H1 (cell line): ENCODE measurements around the gene FGFR2. TPM values are rescaled to one million over a fixed set of nuclear protein-coding genes. Genes with fewer than 3 reads are reported as not detected.

Experiments used
- CTCF ChIA-PET: fragments of 300-600 bp; sonication (Branson Sonifier 250); formaldehyde crosslinking; loops from one replicate; lab custom pipeline; 2021; ENCODE audit not compliant: partially characterized antibody; lab: Charles Lee
- POLR2A ChIA-PET: fragments of 300-600 bp; sonication (Branson Sonifier 250); formaldehyde crosslinking; loops from one replicate; lab custom pipeline; 2021; ENCODE audit warnings: inconsistent platforms; ENCODE audit not compliant: partially characterized antibody; lab: Charles Lee
- DNase-seq, 2 experiments: peaks; one replicate each; pipeline versions ENCODE4 v3.0.0 to v3.0.0-alpha.2; 2010 to 2022; ENCODE audit warnings: low spot score in 2 of 2, low read depth in 1 of 2, mixed read lengths in 1 of 2
- FAIRE-seq: peaks from 2 replicates; lab custom pipeline; 2011; peaks lifted over from hg19 to GRCh38; lab: Jason Lieb, UNC
- H2AFZ ChIP-seq: 2 replicates; pipeline ENCODE4 v1.8.1; 2012; ENCODE audit warnings: low read length, inconsistent platforms
- H2AK5ac ChIP-seq: 2 replicates; pipeline ENCODE4 v1.6.1; 2013; ENCODE audit warnings: low read depth, low read length
- H2BK120ac ChIP-seq: replicated peaks from 2 replicates; pipeline ENCODE3; 2013; ENCODE audit warnings: low read depth, low read length, inconsistent platforms
- H2BK12ac ChIP-seq: 2 replicates; pipeline ENCODE4 v1.6.1; 2013; ENCODE audit warnings: low read depth, low read length
- H2BK15ac ChIP-seq: 2 replicates; pipeline ENCODE4 v1.6.1; 2013; ENCODE audit warnings: low read length
- H2BK20ac ChIP-seq: 2 replicates; pipeline ENCODE4 v1.6.1; 2013; ENCODE audit warnings: low read length
- H2BK5ac ChIP-seq: 2 replicates; pipeline ENCODE4 v1.6.1; 2013; ENCODE audit warnings: low read depth, low read length
- H3K14ac ChIP-seq: 2 replicates; pipeline ENCODE4 v1.6.1; 2013; ENCODE audit warnings: inconsistent platforms; ENCODE audit not compliant: insufficient read length
- H3K18ac ChIP-seq: 2 replicates; pipeline ENCODE4 v1.6.1; 2013; ENCODE audit warnings: low read length; ENCODE audit errors: extremely low read depth
- H3K23ac ChIP-seq: 2 replicates; pipeline ENCODE4 v1.6.1; 2013; ENCODE audit warnings: inconsistent platforms; ENCODE audit not compliant: insufficient read length
- H3K23me2 ChIP-seq: 2 replicates; pipeline ENCODE4 v1.6.1; 2013; ENCODE audit warnings: low read depth, low read length
- H3K27ac ChIP-seq: 2 replicates; pipeline ENCODE4 v1.6.1; 2011; ENCODE audit warnings: low read depth, low read length, inconsistent platforms
- H3K27me3 ChIP-seq, 4 experiments: replicated peaks in 1 of 4; 1 replicate in 1 of 4; 2 replicates in 3 of 4; pipeline versions ENCODE4 v1.6.1 to v1.8.1; 2011 to 2013; ENCODE audit warnings: low read length in 3 of 4, mild to moderate bottlenecking in 3 of 4, inconsistent platforms in 2 of 4, mixed read lengths in 2 of 4, moderate library complexity in 1 of 4; ENCODE audit not compliant: control insufficient read depth in 3 of 4, insufficient read depth in 3 of 4; ENCODE audit errors: extremely low read depth in 1 of 4
- H3K36me3 ChIP-seq, 4 experiments: 2 replicates each; pipeline versions ENCODE4 v1.6.1 to v1.8.1; 2011 to 2013; ENCODE audit warnings: mild to moderate bottlenecking in 4 of 4, low read length in 3 of 4, moderate library complexity in 2 of 4, control low read depth in 1 of 4, inconsistent platforms in 1 of 4; ENCODE audit not compliant: insufficient read depth in 4 of 4, control insufficient read depth in 2 of 4
- H3K4ac ChIP-seq: replicated peaks from 2 replicates; pipeline ENCODE3; 2013; ENCODE audit warnings: low read length, low read depth, mixed read lengths, inconsistent platforms; ENCODE audit not compliant: insufficient read length
- H3K4me1 ChIP-seq, 4 experiments: replicated peaks in 1 of 4; 1 replicate in 1 of 4; 2 replicates in 3 of 4; pipeline versions ENCODE4 v1.6.1 to v1.8.1; 2011 to 2013; ENCODE audit warnings: low read length in 3 of 4, inconsistent platforms in 2 of 4, mixed read lengths in 1 of 4; ENCODE audit not compliant: insufficient read depth in 4 of 4, control insufficient read depth in 3 of 4
- H3K4me2 ChIP-seq, 2 experiments: 2 replicates each; pipeline versions ENCODE4 v1.6.1 to v1.8.1; 2011 to 2013; ENCODE audit warnings: low read depth in 2 of 2, low read length in 2 of 2, control low read depth in 1 of 2, inconsistent platforms in 1 of 2, mild to moderate bottlenecking in 1 of 2; ENCODE audit not compliant: insufficient read depth in 1 of 2
- H3K4me3 ChIP-seq, 4 experiments: fragments of 200-600, 300-600 bp in 1 of 4; sonication (generic), shearing (Covaris generic), sonication (Bioruptor Twin) in 1 of 4; 2 replicates each; pipeline versions ENCODE4 v1.5.1 to v1.8.1; 2011 to 2016; ENCODE audit warnings: low read length in 4 of 4, low read depth in 3 of 4, control low read depth in 2 of 4, inconsistent platforms in 2 of 4, mild to moderate bottlenecking in 2 of 4, mixed read lengths in 1 of 4, moderate library complexity in 1 of 4; ENCODE audit not compliant: insufficient read depth in 2 of 4; ENCODE audit errors: extremely low read depth in 1 of 4
- H3K56ac ChIP-seq: replicated peaks from 2 replicates; pipeline ENCODE3; 2013; ENCODE audit warnings: low read depth, mild to moderate bottlenecking, mixed read lengths, low read length, inconsistent platforms; ENCODE audit not compliant: insufficient read length
- H3K79me1 ChIP-seq: 2 replicates; pipeline ENCODE4 v1.6.1; 2013; ENCODE audit warnings: low read depth, low read length, control low read depth
- H3K79me2 ChIP-seq, 2 experiments: 2 replicates each; pipeline versions ENCODE4 v1.6.1 to v1.8.1; 2012 to 2013; ENCODE audit warnings: low read length in 2 of 2, mild to moderate bottlenecking in 2 of 2, inconsistent platforms in 1 of 2; ENCODE audit not compliant: insufficient read depth in 2 of 2, control insufficient read depth in 1 of 2
- H3K9ac ChIP-seq, 4 experiments: replicated peaks in 1 of 4; 1 replicate in 1 of 4; 2 replicates in 3 of 4; pipeline versions ENCODE4 v1.6.1 to v1.8.1; 2011 to 2013; ENCODE audit warnings: low read depth in 3 of 4, low read length in 3 of 4, control low read depth in 2 of 4, mild to moderate bottlenecking in 2 of 4, moderate library complexity in 2 of 4, inconsistent platforms in 1 of 4; ENCODE audit errors: extremely low read depth in 1 of 4
- H3K9me3 ChIP-seq, 2 experiments: 2 replicates each; pipeline versions ENCODE4 v1.6.1 to v1.8.1; 2012 to 2013; ENCODE audit warnings: mild to moderate bottlenecking in 2 of 2, moderate library complexity in 2 of 2, control low read depth in 1 of 2, inconsistent platforms in 1 of 2, low read depth in 1 of 2, low read length in 1 of 2, mixed read lengths in 1 of 2; ENCODE audit not compliant: insufficient read depth in 2 of 2
- H4K20me1 ChIP-seq, 2 experiments: replicated peaks in 1 of 2; 2 replicates each; pipeline versions ENCODE3 to v1.8.1; 2011 to 2013; ENCODE audit warnings: inconsistent platforms in 2 of 2, low read length in 2 of 2, mild to moderate bottlenecking in 1 of 2; ENCODE audit not compliant: insufficient read depth in 2 of 2, control insufficient read depth in 1 of 2
- H4K5ac ChIP-seq: 2 replicates; pipeline ENCODE4 v1.6.1; 2013; ENCODE audit warnings: low read length, low read depth, mixed read lengths, inconsistent platforms; ENCODE audit not compliant: insufficient read length
- H4K8ac ChIP-seq: 2 replicates; pipeline ENCODE4 v1.8.0; 2013; ENCODE audit warnings: mild to moderate bottlenecking, moderate library complexity, low read length, inconsistent platforms; ENCODE audit not compliant: insufficient read depth; ENCODE audit errors: extremely low read depth
- H4K91ac ChIP-seq: replicated peaks from 2 replicates; pipeline ENCODE3; 2013; ENCODE audit warnings: low read length, mixed read lengths, inconsistent platforms; ENCODE audit not compliant: insufficient read length
- CBX5 ChIP-seq: fragments of 300-800, 300-1000 bp; sonication (generic); IDR thresholded peaks from 2 replicates; pipeline ENCODE4 v1.7.1; 2016; ENCODE audit warnings: antibody characterized with exemption, low read length, low read depth
- CEBPB ChIP-seq: IDR thresholded peaks from 2 replicates; pipeline ENCODE4 v1.6.1; 2012; ENCODE audit warnings: low read depth, low read length
- CHD1 ChIP-seq: IDR thresholded peaks from 2 replicates; pipeline ENCODE4 v1.6.1; 2012; ENCODE audit warnings: low read depth, low read length, improper control_type of control experiment
- KDM1A ChIP-seq: fragments of 200-600, 300-600 bp; sonication (generic); IDR thresholded peaks from 2 replicates; pipeline ENCODE4 v1.7.1; 2016; ENCODE audit warnings: mild to moderate bottlenecking, low read length, borderline replicate concordance
- NANOG ChIP-seq: IDR thresholded peaks from 2 replicates; pipeline ENCODE4 v1.6.1; 2011; ENCODE audit warnings: low read length, low read depth, mild to moderate bottlenecking, inconsistent platforms; ENCODE audit not compliant: insufficient read depth, poor library complexity, severe bottlenecking
- NRF1 ChIP-seq: IDR thresholded peaks from 2 replicates; pipeline ENCODE4 v1.6.1; 2011; ENCODE audit warnings: mild to moderate bottlenecking, low read depth, low read length, improper control_type of control experiment
- POLR2A ChIP-seq, 2 experiments: IDR thresholded peaks; 1 replicate in 1 of 2; 2 replicates in 1 of 2; pipeline ENCODE4 v1.6.1; 2011; ENCODE audit warnings: low read depth in 2 of 2, low read length in 2 of 2, mild to moderate bottlenecking in 2 of 2; ENCODE audit errors: control extremely low read depth in 1 of 2
- SIN3A ChIP-seq, 2 experiments: IDR thresholded peaks in 1 of 2; conservative IDR thresholded peaks in 1 of 2; 2 replicates each; pipeline ENCODE4 v1.6.1; 2011 to 2012; ENCODE audit warnings: low read length in 2 of 2, improper control_type of control experiment in 1 of 2, low read depth in 1 of 2, mild to moderate bottlenecking in 1 of 2
- USF2 ChIP-seq: IDR thresholded peaks from 2 replicates; pipeline ENCODE4 v1.6.1; 2011; ENCODE audit warnings: low read length, improper control_type of control experiment
- WGBS, 2 experiments: shearing (Covaris generic) in 1 of 2; methylation state at CpG; one replicate each; pipeline versions ENCODE4 v1.1.6 to v1.1.7; 2013 to 2015; ENCODE audit warnings: low lambda C conversion rate in 2 of 2, mixed read lengths in 2 of 2, inconsistent platforms in 1 of 2, low coverage in 1 of 2, missing lambda C conversion rate in 1 of 2; ENCODE audit not compliant: insufficient replicate concordance in 2 of 2, insufficient coverage in 1 of 2, insufficient read length in 1 of 2; ENCODE audit errors: extremely low coverage in 1 of 2, missing lambda C conversion rate in 1 of 2; 5-methylcytosine and 5-hydroxymethylcytosine counted together
- polyA plus RNA-seq, 7 experiments: library from polyadenylated mRNA; depleted of rRNA in 3 of 7; stranded (reverse) in 5 of 7; unstranded in 2 of 7; fragments of >200 nt in 5 of 7; fragments of 200-250 nt in 2 of 7; gene quantifications; 1 replicate in 5 of 7; 2 replicates in 1 of 7; 4 replicates in 1 of 7; pipeline versions ENCODE4 v1.2.1 to v1.2.3, GENCODE V29; 2011 to 2013; ENCODE audit warnings: missing spikeins in 2 of 7, mixed read lengths in 2 of 7
- total RNA-seq: library from RNA; stranded (reverse); fragmentation: NEBNext Ultra II Directional; extraction: Animal tissue kit (Norgen Biotek cat#: 25700); gene quantifications from 2 replicates; pipeline ENCODE4 v1.2.1, GENCODE V29; 2021
- TF ChIP-seq, protein P1 (sequence below): IDR thresholded peaks from 2 replicates; pipeline ENCODE4 v1.6.1; 2012; ENCODE audit warnings: inconsistent platforms

Gene FGFR2
- total and polyA plus RNA-seq, 2 of the 8 experiments (the other 6 are each of a cell fraction or from before 2014, with no cell fraction given): 50.2 to 81.2 TPM

GRCh38 chr10:121573538-121573941 is 24.7 kb downstream of the FGFR2 start:
- Histone ChIP-seq H3K36me3 (peaks cover 0 to 32% (median 0%) of the 10 kb centered on the region in 4 experiments; a peak in 3 of 8 replicates), H2BK5ac (0 out of 2 replicates have a peak overlapping the region, but pooled peaks have one; percentile 61), H3K27ac (no peak overlapping the region), H2BK120ac (no peak overlapping the region), H2AK5ac (no peak overlapping the region; the same call in 1 of the 2 replicates), H3K27me3 (no peaks in the 10 kb centered on the region), H3K14ac (no peak overlapping the region), H4K5ac (no peak overlapping the region), H4K91ac (no peak overlapping the region), H3K79me1 (peaks cover 26% of the 10 kb centered on the region), H3K4ac (no peak overlapping the region), H3K23me2 (no peaks in the 10 kb centered on the region), H4K8ac (no peak overlapping the region), H3K4me1 (peaks cover 22 to 41% (median 32%) of the 10 kb centered on the region in 4 experiments), H2BK20ac (no peak overlapping the region), H3K18ac (no peak overlapping the region), H2BK15ac (peak overlapping the region; percentile 46; the same call in 1 of the 2 replicates), H3K4me2 (no peak overlapping the region; a peak in 1 of 4 replicates), H3K9ac (peak overlapping the region in 1 of 4 experiments; percentile 30; a peak in 1 of 7 replicates), H3K23ac (no peak overlapping the region), H3K56ac (no peak overlapping the region), H2AFZ (no peak overlapping the region), H3K9me3 (no peaks in the 10 kb centered on the region), H3K79me2 (peaks cover 63 to 95% of the 10 kb centered on the region in 2 experiments), H2BK12ac (peak overlapping the region; percentile 33; the same call in 1 of the 2 replicates), H4K20me1 (peaks cover 46 to 47% of the 10 kb centered on the region in 2 experiments), H3K4me3 (no peak overlapping the region)
- FAIRE-seq (no peak), DNase-seq (no peak)
- POLR2A ChIA-PET: no interaction called here
- WGBS, 2 experiments: 81% methylated on average over 8 of the region's 8 CpGs; no CpG with 5 or more reads in 1 of the 2 experiments
- CTCF ChIA-PET: no interaction called here
- TF ChIP-seq SIN3A (conservative IDR thresholded peaks at IDR 0.05 in 1 of 2, IDR thresholded peaks at IDR 0.05 in 1 of 2; ENCODE audit: low read depth in 1 of 2, low read length in 2 of 2) (no peak), CHD1 (no peak), POLR2A (IDR thresholded peaks at IDR 0.05; ENCODE audit: control extremely low read depth in 1 of 2, low read depth in 2 of 2, low read length in 2 of 2) (no peak), CEBPB (no peak), CBX5 (no peak), NRF1 (no peak), KDM1A (no peak), NANOG (no peak), USF2 (no peak)
- TF ChIP-seq, protein P1, sequence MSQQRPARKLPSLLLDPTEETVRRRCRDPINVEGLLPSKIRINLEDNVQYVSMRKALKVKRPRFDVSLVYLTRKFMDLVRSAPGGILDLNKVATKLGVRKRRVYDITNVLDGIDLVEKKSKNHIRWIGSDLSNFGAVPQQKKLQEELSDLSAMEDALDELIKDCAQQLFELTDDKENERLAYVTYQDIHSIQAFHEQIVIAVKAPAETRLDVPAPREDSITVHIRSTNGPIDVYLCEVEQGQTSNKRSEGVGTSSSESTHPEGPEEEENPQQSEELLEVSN: no peak
